Epithelial cell of esophagus (primary cell): ENCODE results near the gene ANKMY1.

Experiments used
- DNase-seq: peaks from one replicate; pipeline ENCODE4 v3.0.0; 2010; ENCODE audit warnings: low read depth
- H3K4me3 ChIP-seq: 2 replicates; pipeline ENCODE4 v1.5.1; 2011; ENCODE audit warnings: mild to moderate bottlenecking, low read length, control low read depth
- CTCF ChIP-seq: IDR thresholded peaks from 2 replicates; pipeline ENCODE4 v1.5.1; 2011; ENCODE audit warnings: low read depth, mild to moderate bottlenecking, low read length, control low read depth, inconsistent platforms; ENCODE audit not compliant: insufficient read depth; ENCODE audit errors: missing control alignments

ANKMY1 gene

DNA sequence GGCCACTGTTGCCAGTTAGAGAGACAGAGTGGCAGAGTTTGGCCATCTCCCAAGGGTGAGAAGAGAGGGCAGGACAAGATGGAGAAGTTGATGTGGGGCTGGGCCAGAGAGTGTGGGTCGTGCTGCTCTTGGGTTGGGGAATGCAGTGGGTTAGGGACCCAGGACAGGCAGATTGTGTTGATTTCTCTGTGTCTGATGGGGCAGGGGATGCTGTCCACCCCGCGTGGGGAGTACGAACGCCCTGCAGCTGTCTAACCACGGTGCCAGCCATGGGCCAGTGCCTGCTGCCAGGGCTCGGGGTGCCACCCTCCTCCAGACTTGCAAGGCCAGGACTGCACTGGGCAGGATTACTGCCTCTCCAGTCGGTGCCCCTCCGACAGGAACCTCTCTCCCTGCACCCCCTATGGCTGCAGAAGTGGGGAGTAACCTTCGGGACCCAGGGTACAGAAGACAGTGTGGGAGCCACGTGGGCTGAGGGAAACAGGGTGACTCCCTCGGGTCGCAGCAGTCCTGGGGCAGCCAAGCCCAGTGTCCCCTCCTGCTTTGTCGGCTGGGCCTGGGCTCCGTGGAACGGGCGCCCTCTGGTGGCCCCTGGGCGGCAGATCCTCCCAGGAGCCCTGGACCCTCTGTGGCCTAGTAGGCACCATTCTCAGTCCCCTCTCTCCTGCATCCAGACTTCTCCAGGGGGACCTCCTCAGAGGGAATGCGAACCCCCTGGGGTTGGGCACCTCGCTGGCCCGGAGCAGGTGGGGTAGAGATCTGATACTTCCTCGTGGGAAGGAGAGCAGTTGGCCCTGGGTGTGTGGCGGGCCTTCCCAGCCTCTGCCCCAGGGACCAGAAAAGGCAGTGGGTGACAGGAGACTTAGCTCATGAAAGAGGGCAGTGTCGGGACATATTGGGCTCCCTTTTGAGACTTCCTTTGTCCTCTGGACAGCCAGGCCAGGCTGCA lies 119.7 kb downstream of the ANKMY1 start:
- H3K4me3 ChIP-seq, result peak overlapping the region; percentile 80
- DNase-seq, result peak; percentile 71
- peak; percentile 88 for TF ChIP-seq CTCF

GRCh38 chr2:240437551-240437860 lies 120.3 kb downstream of the ANKMY1 start:
- TF ChIP-seq CTCF, result no peak
- DNase-seq, result no peak
- H3K4me3 ChIP-seq, result peak overlapping the region; percentile 80

- H3K4me3 ChIP-seq, result peak overlapping the region; percentile 80
- no peak for TF ChIP-seq CTCF
- peak; percentile 41 for DNase-seq
Observed at GRCh38 chr2:240436683-240437550, 120.9 kb downstream of the ANKMY1 start.

DNA sequence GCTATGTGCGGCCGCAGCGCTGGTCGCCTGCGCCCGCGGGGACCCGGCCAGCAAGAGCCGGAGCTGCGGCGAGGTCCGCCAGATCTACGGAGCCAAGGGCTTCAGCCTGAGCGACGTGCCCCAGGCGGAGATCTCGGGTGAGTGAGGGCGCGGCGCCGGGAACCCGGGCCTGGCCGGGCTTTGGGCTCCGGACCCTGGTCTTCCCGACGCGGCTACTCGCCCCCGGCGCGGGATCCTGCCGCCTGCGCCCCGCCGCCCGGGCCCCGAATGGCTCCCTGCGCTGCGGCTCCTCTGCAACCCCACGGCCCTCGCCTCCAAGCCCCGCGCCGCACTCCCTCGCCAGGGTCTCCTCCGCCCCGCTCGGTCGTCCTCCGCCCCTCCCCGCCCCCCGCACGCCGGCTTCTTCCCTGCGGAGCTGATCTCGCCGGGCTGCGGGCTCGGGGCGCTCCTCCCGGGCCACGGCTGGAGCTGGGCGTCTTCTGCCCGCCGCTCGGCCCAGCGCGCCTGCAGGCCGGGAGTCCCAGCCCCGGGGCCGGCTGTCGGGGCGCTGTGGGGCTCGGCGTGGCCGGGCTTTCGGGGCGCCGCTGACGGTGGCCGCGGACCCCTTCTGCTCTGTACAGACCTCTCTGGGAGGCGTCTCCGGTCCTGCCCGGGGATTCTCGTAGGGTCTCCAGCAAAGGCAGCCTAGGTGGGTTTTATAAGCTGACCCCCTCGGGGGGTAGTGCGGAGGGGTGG lies 121.7 kb downstream of the ANKMY1 start:
- DNase-seq, result no peak
- peak overlapping the region; percentile 80 for H3K4me3 ChIP-seq
- no peak for TF ChIP-seq CTCF

- no peak for TF ChIP-seq CTCF
- DNase-seq, result peak; percentile 85
- peak within 1 kb of the TSS; percentile 80 for H3K4me3 ChIP-seq
Observed at GRCh38 chr2:240435457-240435947, 122.3 kb downstream of the ANKMY1 start, which contains the start of gene GPC1. TSS of gene GPC1 (plus strand) at chr2:240435663. CDS start at chr2:240435919, 256 bp downstream.

- TF ChIP-seq CTCF, result no peak
- peak; percentile 96 for DNase-seq
- H3K4me3 ChIP-seq, result peak overlapping the region; percentile 80
Observed at GRCh38 chr2:240434728-240435456, 122.9 kb downstream of the ANKMY1 start.
